Ovary (tissue), 9 donors: ENCODE measurements around the gene RAB6A. TPM values are rescaled to one million over a fixed set of nuclear protein-coding genes. Genes with fewer than 3 reads are reported as not detected.

Experiments used
- DNase-seq, 5 donors: peaks; one replicate each; pipeline ENCODE4 v3.0.0-alpha.2; 2019 to 2020
- H3K27ac ChIP-seq, 2 donors: fragments of 200-600 bp; one replicate each; pipeline versions ENCODE4 v1.5.1 to v1.8.0; 2019 to 2022
- H3K27me3 ChIP-seq: fragments of 200-600 bp; one replicate; pipeline ENCODE4 v1.8.0; 2022
- H3K36me3 ChIP-seq: fragments of 200-600 bp; sonication (generic); one replicate; pipeline ENCODE4 v1.5.1; 2019
- H3K4me1 ChIP-seq: one replicate; pipeline ENCODE4 v1.8.1; 2013; ENCODE audit warnings: mild to moderate bottlenecking, moderate library complexity; ENCODE audit not compliant: insufficient read depth
- H3K4me3 ChIP-seq: fragments of 200-600 bp; sonication (generic); one replicate; pipeline ENCODE4 v1.5.1; 2017
- H3K9me3 ChIP-seq, 2 donors: fragments of 200-600 bp in 1 of 2; sonication (generic) in 1 of 2; one replicate each; pipeline versions ENCODE4 v1.5.1 to v1.8.1; 2013 to 2019; ENCODE audit warnings: mild to moderate bottlenecking in 1 of 2, moderate library complexity in 1 of 2
- CTCF ChIP-seq, 3 donors: fragments of 450-650 bp in 2 of 3; fragments of 200-600 bp in 1 of 3; IDR thresholded peaks; one replicate each; pipeline versions ENCODE4 v1.5.1 to v1.8.0; 2016 to 2022; ENCODE audit warnings: antibody characterized with exemption in 3 of 3, mild to moderate bottlenecking in 1 of 3
- EP300 ChIP-seq: sonication (generic); formaldehyde crosslinking; IDR thresholded peaks from one replicate; pipeline ENCODE4 v1.6.1; 2017; ENCODE audit warnings: antibody characterized with exemption
- POLR2A ChIP-seq: fragments of 450-650 bp; IDR thresholded peaks from one replicate; pipeline ENCODE4 v1.6.1; 2017; ENCODE audit warnings: antibody characterized with exemption, mild to moderate bottlenecking, moderate library complexity
- whole genome bisulfite sequencing, 3 donors: extraction: QIAGEN DNeasy Blood & Tissue Kit in 1 of 3; methylation state at CpG; one replicate each; pipeline versions ENCODE4 v1.1.5 to v1.1.7; 2013 to 2017; 5-methylcytosine and 5-hydroxymethylcytosine counted together
- intact Hi-C, 4 donors: fragments of 100-400 bp; cut with DNase I; formaldehyde crosslinking; loops; one replicate each; pipeline versions ENCODE4 v1.11.0 to v1.15.1; 2022 to 2023
- polyA plus RNA-seq, 2 donors: library from polyadenylated mRNA; stranded (reverse); fragments of 200-250 nt in 1 of 2; fragments of 350-450 nt in 1 of 2; fragmentation: Illumina TruSeq in 1 of 2; extraction: RNeasy Lipid Tissue Mini Kit (QIAGEN cat#74804) in 1 of 2; gene quantifications; one replicate each; pipeline ENCODE4 v1.2.3, GENCODE V29; 2013 to 2014
- total RNA-seq, 7 donors: library from RNA; depleted of rRNA in 2 of 7; stranded (reverse); fragments of >200 nt in 2 of 7; fragmentation: NEBNext Ultra II Directional in 3 of 7; extraction: Animal tissue kit (Norgen Biotek cat#: 25700) in 3 of 7; gene quantifications; one replicate each; pipeline versions ENCODE4 v1.1.0 to v1.2.4, GENCODE V29; 2016 to 2023
- donor health status: DM: no; HTN: no; CAD: no; lungs with moderate emphysema.
- donor health status: DM: no; HTN: no; CAD: no.
- donor health status: Bipolar disorder and iron deficiency.
- donor health status: DM: yes; HTN: yes; CAD: no.
- donor health status: DM: no; HTN: no; CAD: no.
- donor health status: DM: yes; HTN: yes; CAD: no.

The RAB6A gene
- total and polyA plus RNA-seq, 9 donors: 55.9 to 128 (median 102) TPM

GRCh38 chr11:73659961-73660360 lies 100.9 kb downstream of the RAB6A start:
- Histone ChIP-seq H3K4me1 (peaks cover 5% of the 10 kb centered on the region), H3K9me3 (no peaks in the 10 kb centered on the region), H3K36me3 (no peaks in the 10 kb centered on the region), H3K27me3 (no peaks in the 10 kb centered on the region), H3K4me3 (no peak overlapping the region), H3K27ac (no peak overlapping the region)
- WGBS, 3 donors: 93 to 96% (median 95%) methylated on average over 3 of the region's 3 CpGs
- TF ChIP-seq POLR2A (no peak), EP300 (no peak), CTCF (IDR thresholded peaks at IDR 0.05) (no peak)
- intact Hi-C loops: loop anchor here (2.0 to 5.0 kb wide), 4 partner anchors 33 to 308 kb away; no protein-coding TSS in a partner anchor
- no peak for DNase-seq

- no peak for TF ChIP-seq POLR2A
- no peak for TF ChIP-seq CTCF (IDR thresholded peaks at IDR 0.05)
- TF ChIP-seq EP300: no peak
- WGBS, 3 donors: 60 to 92% (median 68%) methylated on average over 3 of the region's 3 CpGs
- Histone ChIP-seq H3K27ac (no peak overlapping the region), H3K4me1 (peaks cover 5% of the 10 kb centered on the region), H3K4me3 (no peak overlapping the region), H3K36me3 (no peaks in the 10 kb centered on the region), H3K27me3 (no peaks in the 10 kb centered on the region), H3K9me3 (no peaks in the 10 kb centered on the region)
- no peak for DNase-seq
- intact Hi-C loops: loop anchor here in 2 of 4 donors (5.0 kb wide), 2 partner anchors 255 to 305 kb away; no protein-coding TSS in a partner anchor
Observed at GRCh38 chr11:73656985-73657384, 103.9 kb downstream of the RAB6A start.

GRCh38 chr11:73655686-73656085 lies 105.2 kb downstream of the RAB6A start:
- DNase-seq: no peak
- 80 to 88% (median 83%) methylated on average over 8 of the region's 8 CpGs for WGBS, 3 donors
- peaks cover 2% of the 10 kb centered on the region for H3K4me1 ChIP-seq
- H3K9me3 ChIP-seq: no peaks in the 10 kb centered on the region
- H3K27ac ChIP-seq: no peak overlapping the region
- TF ChIP-seq POLR2A (no peak), EP300 (no peak), CTCF (IDR thresholded peaks at IDR 0.05) (no peak)
- H3K27me3 ChIP-seq: no peaks in the 10 kb centered on the region
- intact Hi-C loops: loop anchor here in 2 of 4 donors (5.0 kb wide), 2 partner anchors 253 to 303 kb away; no protein-coding TSS in a partner anchor
- no peaks in the 10 kb centered on the region for H3K36me3 ChIP-seq
- H3K4me3 ChIP-seq: no peak overlapping the region

GRCh38 chr11:73654482-73655021 lies 106.3 kb downstream of the RAB6A start:
- intact Hi-C loops: loop anchor here in 2 of 4 donors (5.0 kb wide), 2 partner anchors 252 to 302 kb away; no protein-coding TSS in a partner anchor
- 89 to 91% (median 90%) methylated on average over 7 of the region's 7 CpGs for WGBS, 3 donors
- no peaks in the 10 kb centered on the region for H3K27me3 ChIP-seq
- no peak overlapping the region for H3K4me3 ChIP-seq
- H3K27ac ChIP-seq: no peak overlapping the region
- no peaks in the 10 kb centered on the region for H3K9me3 ChIP-seq
- H3K36me3 ChIP-seq: no peaks in the 10 kb centered on the region
- DNase-seq: no peak
- no peaks in the 10 kb centered on the region for H3K4me1 ChIP-seq
- TF ChIP-seq POLR2A: no peak
- TF ChIP-seq CTCF (IDR thresholded peaks at IDR 0.05): no peak
- no peak for TF ChIP-seq EP300
